Measurements from ENCODE around the gene ENGASE.

GRCh38 chr17:79104898-79105600 is 30.4 kb downstream of the ENGASE start:
- TF ChIP-seq CTCF (IDR thresholded peaks at IDR 0.05), result no peak
- no peak for TF ChIP-seq POLR2A (IDR thresholded peaks at IDR 0.05)

All from body of pancreas (tissue), 4 donors.